AG09319 (cell line): ENCODE data around the gene C2orf69.

Experiments
- DNase-seq: peaks from one replicate; pipeline ENCODE4 v3.0.0-alpha.2; 2010; ENCODE audit warnings: low read depth; ENCODE audit errors: extremely low read depth
- CTCF ChIP-seq: IDR thresholded peaks from 2 replicates; pipeline ENCODE4 v1.5.1; 2011; ENCODE audit warnings: low read depth, mild to moderate bottlenecking, inconsistent platforms, low read length, moderate library complexity

C2orf69 gene

DNA sequence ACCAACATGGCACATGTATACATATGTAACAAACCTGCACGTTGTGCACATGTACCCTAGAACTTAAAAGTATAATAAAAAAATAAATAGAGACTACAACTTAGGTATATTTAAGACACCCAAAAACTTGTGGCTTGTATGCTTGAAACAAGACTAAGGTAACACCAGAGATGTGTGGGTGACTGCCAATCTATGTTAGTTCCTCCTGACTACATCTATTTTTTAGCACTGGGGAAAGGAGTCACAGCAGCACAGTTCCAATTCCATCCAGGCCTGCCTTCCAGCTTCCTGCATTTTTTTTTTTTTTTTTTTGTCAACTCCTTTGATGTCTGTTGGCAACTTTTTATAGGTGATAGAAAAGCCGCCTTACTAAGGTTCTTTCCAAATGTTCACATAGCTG lies 18.2 kb downstream of the C2orf69 start:
- TF ChIP-seq CTCF: no peak

DNA sequence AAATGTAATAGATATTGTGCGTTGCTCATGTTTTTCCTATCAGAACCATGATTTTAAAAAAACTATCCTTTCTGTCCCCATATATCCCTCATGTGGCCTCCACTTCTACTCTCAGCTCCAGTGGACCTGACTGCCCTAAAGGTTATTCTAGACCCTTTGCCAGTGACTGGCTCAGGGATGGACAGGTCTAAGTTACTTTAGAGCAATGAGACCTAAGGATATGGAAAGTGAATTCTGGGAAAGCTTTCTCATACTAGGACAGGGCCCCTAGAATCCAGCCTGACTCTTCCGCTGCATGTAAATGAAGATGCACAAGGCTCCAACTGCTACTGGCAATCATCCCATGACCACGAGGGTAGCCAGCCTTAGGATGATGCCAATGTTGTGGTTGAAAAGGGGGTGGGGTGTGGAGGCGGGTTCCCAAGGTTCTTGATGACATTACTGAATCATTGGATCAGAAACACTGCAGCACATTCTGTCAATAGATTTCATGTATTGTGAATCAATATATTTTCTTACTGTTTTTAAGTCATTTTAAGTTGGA lies 21.3 kb downstream of the C2orf69 start:
- no peak for DNase-seq

More for the DNA sequence above, 18.2 kb downstream of the C2orf69 start:
- no peak for DNase-seq

DNA sequence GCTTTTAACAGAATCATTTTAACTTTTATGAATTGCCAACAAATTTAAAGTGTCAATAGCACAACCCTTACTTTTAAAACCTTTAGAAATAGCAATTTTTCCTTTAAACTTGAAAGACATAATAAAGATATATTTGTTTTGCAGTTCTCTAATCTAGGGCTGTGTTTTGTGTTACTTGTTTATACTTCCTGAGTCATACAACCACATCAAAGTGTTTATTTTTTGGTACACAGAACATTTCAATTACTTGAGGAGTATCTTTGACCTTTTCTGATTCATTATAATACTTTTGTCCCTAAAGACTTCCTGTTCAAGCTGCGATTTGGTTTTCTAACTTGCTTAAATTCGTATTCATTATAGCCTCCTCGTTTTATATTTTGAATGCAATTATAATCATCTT lies 22.4 kb downstream of the C2orf69 start:
- DNase-seq: no peak
- no peak for TF ChIP-seq CTCF

More for the DNA sequence above, 21.3 kb downstream of the C2orf69 start:
- TF ChIP-seq CTCF: no peak

DNA sequence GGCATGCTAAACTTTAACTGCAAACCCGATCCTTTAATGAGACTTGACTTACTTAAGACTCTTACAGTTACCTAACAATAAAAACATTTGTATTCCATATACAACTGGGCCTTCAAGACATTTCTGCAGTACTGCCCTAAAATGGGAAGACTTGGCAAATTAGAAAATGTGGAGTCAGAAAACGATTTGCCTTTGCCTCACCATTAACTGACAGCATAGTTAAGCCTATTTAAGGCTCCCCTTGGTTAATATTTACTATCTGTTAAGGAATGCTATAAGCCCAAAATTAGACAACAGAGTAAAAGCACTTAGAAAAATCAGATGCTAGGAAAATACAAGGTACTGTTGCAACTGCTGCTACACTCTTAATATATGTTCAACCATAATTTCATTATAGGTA lies 25.5 kb downstream of the C2orf69 start:
- no peak for DNase-seq
- no peak for TF ChIP-seq CTCF

DNA sequence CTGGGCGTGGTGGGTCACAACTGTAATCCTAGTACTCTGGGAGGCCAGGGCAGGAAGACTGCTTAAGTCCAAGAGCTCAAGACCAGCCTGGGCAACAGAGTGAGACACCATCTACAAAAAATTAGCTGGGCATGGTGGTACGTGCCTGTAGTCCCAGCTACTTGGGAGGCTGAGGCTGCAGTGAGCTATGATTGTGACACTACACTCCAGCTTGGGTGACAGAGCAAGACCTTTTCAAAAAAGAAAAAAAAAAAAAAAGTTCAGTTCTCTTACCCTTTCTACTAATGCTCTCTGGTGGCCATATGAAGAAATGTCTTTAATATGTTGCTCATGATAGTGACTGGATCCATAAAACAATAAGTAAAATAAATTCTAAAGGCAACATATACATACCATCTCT lies 29.3 kb downstream of the C2orf69 start:
- 0 out of 2 replicates have a peak, but pooled peaks have one; percentile 9 for TF ChIP-seq CTCF
- no peak for DNase-seq

DNA sequence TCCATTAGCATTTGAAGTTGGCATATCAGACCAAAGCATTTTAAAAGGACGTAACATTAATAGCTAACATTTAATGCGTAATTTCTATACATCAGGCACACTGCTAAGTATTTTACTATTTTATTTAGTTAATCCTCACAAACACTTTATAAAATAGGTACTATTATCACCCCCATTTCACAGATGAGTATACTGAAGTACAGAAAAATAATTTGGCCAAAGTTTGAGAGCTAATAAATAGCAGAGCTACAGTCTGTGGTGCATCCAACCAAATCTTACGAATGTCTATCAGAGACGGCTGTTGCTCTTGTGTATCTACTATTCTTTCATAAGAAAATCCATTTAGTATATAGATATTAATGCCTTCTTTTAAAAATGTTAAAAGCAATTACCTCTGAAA lies 32.3 kb downstream of the C2orf69 start:
- no peak for DNase-seq
- no peak for TF ChIP-seq CTCF

GRCh38 chr2:199946196-199946595 lies 35.1 kb downstream of the C2orf69 start:
- no peak for DNase-seq
- no peak for TF ChIP-seq CTCF
